Islet of Langerhans (tissue), 1 donor: ENCODE data around the gene CAPN11.
"Not testable (repeated sequence)": the region's sequence is repeated elsewhere in the genome, so short reads cannot be mapped to it uniquely, and the experiment has no call there.

Source experiments
- FAIRE-seq: peaks from one replicate; lab custom pipeline; 2011; peaks lifted over from hg19 to GRCh38; lab: Jason Lieb, UNC

The CAPN11 gene

GRCh38 chr6:44183783-44184182 is 25.2 kb downstream of the CAPN11 start:
- no peak for FAIRE-seq

GRCh38 chr6:44185356-44185755 is 26.7 kb downstream of the CAPN11 start:
- FAIRE-seq, result not testable (repeated sequence)

DNA sequence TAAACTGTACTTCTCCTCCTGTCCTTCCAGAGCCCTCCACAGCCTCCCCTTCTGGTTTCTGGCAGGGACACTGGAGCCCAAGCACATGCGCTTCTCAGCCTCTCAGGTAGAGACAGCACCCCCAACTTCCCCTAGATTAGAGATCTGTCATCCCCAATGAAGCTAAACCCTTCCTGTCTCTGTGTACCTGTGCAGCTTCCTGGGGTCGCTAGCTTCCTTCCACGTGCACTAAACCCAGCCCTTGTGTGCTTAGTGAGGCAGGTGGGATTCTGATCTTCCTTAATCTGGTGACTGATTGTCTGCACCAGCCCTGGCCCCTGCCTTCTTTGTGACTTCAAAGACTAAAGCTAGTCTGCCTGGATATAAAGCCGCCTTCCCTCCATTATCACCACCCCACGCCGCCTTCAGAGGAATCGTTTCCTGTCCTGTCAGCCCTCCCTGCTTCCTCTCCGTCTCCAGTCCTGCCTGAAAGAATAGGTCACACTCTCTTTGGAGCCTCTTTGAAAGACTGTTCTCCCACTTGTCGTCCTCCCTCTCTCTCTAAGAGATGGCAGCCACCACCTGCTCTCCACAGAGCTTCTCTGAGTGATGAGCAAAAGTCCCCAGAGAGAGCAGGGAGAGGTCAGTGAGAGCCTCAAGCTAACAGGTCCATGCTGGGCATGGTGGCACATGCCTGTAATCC is 27.5 kb downstream of the CAPN11 start:
- FAIRE-seq, result no peak

DNA sequence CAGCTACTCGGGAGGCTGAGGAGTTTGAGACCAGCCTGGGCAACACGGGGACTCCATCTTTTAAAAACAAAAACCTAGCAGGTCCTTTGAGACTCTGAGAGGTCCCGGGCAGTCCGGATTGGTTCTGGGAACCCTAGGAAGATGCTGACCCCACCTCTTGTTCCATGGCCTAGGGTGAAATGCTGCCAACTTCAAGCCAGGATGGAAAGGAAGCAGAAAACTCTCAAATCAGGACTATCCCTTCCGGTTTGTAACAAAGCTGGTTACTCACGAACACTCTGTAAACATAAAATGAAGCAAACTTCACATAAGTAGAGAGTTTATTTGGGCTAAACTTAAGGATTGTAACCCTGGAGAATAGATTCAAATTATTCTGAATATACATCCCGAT is 28.0 kb downstream of the CAPN11 start:
- FAIRE-seq, result no peak

DNA sequence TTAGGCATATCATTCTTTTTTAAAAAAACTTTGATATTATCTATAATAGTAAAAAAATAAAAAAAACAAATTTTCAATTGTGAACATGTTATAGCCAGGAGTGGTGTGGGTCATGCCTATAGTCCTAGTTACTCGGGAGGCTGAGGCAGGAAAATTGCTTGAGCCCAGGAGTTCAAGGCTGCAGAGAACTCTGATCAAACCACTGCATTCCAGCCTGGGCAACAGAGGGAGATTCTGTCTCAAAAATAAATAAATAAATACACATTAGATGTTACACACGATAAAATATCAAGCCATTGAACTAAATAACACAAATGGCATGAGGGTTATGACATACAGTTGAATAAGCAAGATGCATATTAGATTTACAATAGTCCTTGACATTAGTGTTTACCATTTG is 30.2 kb downstream of the CAPN11 start:
- FAIRE-seq, result no peak

DNA sequence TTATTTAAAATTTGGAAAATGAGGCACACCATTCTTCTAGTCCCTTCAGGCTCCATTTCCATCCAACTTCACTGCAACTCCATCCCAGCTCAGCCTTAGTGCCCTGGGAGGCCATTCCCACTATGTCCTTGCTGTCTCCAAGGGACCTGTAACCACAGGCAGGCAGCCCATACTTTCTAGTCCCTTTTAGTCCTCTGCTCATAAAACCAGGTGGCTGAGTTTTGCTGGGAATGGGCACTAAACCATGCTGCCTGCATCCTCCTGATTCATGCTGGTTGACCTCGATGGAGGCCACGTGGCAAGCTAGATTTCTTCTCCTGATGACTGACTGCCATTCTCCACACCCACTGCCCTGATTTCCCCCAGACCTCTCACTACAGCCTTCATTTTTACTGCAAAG is 30.6 kb downstream of the CAPN11 start:
- FAIRE-seq, result no peak

- FAIRE-seq, result no peak
Observed at GRCh38 chr6:44190715-44191114, 32.1 kb downstream of the CAPN11 start.

DNA sequence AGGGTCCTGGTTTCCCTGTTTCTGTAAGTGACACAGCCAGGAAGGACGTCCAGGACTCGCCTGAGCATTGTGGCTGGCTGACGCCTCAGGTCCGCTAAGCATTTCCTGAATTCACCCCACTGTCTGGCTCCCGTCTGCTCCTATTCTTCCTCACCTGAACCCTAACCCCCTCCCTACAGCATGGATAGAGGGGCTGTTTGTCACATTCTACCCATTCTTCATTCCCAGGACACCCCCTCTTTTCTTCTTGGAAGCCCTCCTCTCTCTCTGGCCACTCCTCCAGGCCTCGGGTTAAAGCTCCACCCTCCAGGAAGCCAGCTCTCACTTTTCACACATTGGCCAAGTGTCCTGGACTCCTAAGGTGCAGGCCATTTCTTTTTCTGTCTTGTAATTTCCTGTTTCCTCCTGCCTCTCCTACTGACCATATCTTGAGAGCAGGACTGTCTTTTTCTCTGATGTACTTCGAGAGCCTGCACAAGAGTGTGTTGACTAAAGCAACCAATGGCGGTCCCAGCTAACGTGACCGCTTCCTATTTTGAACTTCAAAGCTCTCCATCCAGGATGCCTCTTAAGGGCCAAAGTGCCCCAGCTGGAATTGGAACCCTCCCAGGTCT is 33.9 kb downstream of the CAPN11 start:
- no peak for FAIRE-seq

DNA sequence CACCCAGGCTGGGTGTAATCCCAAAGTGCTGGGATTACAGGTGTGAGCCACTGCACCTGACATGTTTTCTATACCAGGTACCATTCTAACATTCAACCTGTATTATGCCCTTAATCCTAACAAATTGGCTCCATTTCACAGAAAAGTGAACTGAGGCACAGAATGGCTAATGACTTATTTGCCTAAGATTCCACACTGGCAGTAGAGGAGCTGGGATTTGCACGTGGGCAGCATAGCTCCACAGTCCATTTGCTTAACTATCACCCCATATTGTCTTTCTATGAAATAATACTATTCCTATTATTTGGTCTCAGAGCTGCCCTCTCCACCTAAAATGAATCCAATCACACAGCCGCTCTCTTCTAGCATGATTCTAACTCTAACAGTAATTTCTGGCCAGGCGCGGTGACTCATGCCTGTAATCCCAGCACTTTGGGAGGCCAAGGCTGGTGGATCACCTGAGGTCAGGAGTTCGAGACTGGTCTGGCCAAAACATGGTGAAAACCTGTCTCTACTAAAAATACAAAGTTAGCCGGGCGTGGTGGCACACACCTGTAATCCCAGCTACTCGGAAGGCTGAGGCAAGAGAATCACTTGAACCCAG is 34.8 kb downstream of the CAPN11 start:
- no peak for FAIRE-seq

DNA sequence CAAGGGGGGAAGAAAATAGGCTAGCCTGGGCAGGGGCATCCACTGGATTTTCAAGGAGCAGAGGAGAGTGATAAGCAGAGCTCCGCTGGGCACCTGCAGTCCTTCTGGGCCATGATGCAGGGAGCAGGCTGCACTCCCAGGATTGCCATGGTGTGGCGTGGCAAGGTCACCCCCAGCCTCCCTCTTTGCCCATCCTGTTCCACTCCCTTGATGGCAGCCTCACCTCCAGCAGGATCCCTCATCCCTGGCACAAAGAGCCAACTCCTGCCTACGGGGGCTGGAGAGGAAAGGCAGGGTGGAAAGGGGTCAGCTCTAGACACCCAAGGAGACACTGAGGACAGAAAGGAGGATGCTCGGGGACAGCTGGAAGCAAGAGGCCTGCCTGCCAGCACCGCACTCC is 35.7 kb downstream of the CAPN11 start:
- FAIRE-seq, result no peak

DNA sequence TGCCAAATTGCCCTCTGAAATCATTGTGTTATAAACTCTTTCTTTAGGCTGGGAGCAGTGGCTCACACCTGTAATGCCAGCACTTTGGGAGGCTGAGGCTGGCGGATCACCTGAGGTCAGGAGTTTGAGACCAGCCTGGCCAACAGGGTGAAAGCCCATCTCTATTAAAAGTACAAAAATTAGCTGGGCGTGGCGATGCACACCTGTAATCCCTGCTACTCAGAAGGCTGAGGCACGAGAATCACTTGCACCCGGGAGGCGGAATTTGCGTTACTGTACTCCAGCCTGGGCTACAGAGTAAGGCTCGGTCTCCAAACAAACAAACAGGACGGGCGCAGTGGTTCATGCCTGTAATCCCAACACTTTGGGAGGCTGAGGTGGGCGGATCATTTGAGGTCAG is 37.7 kb downstream of the CAPN11 start:
- not testable (repeated sequence) for FAIRE-seq

DNA sequence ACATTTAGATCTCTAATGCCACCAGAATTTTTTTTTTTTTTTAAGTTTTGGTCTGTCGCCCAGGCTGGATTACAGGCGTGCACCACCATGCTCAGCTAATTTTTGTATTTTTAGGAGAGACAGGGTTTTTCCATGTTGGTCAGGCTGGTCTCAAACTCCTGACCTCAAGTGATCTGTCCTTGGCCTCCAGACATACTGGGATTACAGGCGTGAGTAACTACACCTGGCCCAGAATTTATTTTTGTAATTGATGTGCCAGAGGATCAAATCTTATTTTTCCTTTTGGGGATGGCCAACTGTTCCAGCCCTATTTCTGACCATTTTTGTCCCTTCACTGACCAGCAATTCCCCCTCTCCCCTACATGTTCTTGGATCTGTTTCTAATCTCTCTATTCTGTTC is 40.1 kb downstream of the CAPN11 start:
- no peak for FAIRE-seq

GRCh38 chr6:44199883-44200282 is 41.3 kb downstream of the CAPN11 start:
- FAIRE-seq, result no peak

GRCh38 chr6:44201200-44201599 is 42.6 kb downstream of the CAPN11 start:
- FAIRE-seq, result no peak

DNA sequence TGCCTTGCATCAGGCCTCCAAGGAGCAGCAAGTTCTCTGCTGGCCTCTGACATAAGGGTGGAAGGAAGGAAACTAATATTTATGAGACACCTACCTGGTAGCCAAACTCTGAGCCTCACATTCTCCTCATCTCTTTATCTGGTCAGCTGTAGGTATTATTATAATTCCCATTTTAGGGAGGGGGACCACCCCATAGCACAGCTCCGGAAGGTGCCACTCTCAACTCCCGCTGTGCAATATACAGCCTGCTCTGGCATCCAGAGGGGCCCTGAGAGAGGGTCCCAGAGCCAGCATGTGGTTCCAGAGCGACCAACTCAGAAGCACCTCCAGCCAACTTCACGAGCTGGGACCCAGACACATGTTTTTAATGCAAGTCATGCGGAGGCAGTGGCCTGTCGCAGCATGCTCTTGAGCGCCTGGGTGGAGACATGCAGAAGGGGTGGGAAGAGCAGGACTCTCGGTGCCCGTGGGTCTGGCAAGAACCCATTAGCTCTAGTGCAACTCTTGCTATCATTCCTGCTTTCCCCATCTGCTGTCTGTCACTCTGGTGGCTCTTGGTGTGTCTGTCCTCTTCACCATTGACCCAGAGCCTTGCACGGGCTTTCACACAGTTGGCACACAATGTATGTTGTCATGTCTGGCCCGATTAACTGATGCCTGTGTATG is 43.2 kb downstream of the CAPN11 start:
- no peak for FAIRE-seq

GRCh38 chr6:44202332-44202971 is 43.8 kb downstream of the CAPN11 start:
- no peak for FAIRE-seq

GRCh38 chr6:44202972-44203750 is 44.5 kb downstream of the CAPN11 start:
- no peak for FAIRE-seq

DNA sequence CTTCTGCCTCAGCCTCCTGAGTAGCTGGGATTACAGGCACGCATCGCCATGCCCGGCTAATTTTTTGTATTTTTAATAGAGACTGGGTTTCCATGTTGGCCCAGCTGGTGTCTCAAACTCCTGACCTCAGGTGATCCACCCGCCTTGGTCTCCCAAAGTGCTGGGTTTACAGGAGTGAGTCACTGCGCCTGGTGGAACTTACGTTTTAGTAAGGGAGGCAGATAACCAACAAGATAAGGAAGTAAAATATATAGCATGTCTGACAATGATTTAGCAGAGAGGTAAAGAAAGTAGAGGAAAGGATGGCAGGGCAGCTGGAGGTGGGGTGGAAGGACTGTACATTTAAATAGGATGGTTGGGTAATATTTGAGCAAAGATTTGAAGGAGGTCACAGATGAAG is 45.3 kb downstream of the CAPN11 start:
- no peak for FAIRE-seq

GRCh38 chr6:44207966-44208365 is 49.3 kb downstream of the CAPN11 start:
- no peak for FAIRE-seq

DNA sequence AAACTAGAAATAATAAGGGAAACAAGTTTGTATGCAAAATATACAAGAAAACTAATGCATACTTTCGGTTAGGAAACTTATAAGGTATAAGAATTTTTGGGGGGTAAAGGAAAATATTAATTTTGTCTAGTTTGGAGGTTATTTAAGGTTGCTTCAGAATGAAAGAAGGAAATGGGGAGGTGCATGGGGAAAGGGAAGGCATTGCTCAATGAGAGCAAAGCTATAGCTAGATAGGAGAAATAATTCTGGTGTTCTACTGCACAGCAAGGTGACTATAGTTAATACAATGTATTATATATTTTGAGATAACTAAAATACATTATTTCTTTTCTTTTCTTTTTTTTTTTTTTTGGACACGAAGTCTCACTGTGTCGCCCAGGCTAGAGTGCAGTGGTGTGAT is 52.7 kb downstream of the CAPN11 start:
- no peak for FAIRE-seq

- FAIRE-seq, result no peak
Observed at GRCh38 chr6:44214307-44214706, 55.7 kb downstream of the CAPN11 start.

DNA sequence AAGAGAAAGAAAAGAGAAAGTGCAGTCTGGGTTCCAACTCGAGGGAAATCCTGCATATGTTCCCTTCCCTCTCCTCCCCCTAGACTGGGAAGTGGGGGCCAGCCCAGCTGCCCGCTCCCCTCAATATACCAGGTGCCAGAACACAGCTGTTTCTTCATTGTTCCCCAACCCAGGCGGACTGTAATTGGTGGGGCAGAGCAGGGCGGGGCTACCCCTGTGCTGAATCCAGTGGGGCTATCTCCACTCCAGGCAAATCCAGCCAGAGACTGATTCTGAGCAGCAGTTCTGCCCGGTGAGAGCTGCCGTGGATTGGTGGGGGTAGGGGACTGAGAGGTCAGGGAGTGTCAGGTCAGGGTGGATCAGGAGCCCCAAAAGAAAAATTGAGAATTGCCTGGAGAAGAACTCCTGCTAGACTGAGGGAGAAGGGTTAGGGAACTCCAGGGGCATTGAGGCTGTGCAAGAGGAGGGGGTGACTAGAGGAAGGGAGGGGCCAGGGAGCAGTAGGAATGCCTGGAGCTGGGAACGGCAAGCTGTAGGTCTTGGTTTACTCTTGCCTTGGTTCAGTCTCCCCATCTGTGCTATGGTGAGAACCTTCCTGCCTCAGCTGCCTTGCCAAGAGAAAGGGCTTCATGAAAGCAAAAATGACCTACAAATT is 58.2 kb downstream of the CAPN11 start, which contains the start of gene MYMX:
Gene MYMX, plus strand, starts transcription at position 250 of the 655 bp plus-strand sequence. CDS start 546 bp downstream, outside the sequence.
- no peak for FAIRE-seq
